Measurements from ENCODE around the gene CDH13.

GRCh38 chr16:83350481-83350880 lies 723.7 kb downstream of the CDH13 start:
- TF ChIP-seq CTCF (IDR thresholded peaks at IDR 0.05; ENCODE audit: borderline replicate concordance, extremely low read depth, low read length, poor library complexity, severe bottlenecking) (no peak), EZH2 (IDR thresholded peaks at IDR 0.05; ENCODE audit: borderline replicate concordance, low read depth, low read length, severe bottlenecking) (no peak)
